Inferior parietal cortex (tissue), 1 donor: ENCODE results near the gene HOTAIR.
A peak's percentile ranks its signal among the peaks of the same experiment; 100 is the strongest.

Experiments used
- DNase-seq: peaks from one replicate; pipeline ENCODE4 v3.0.0-alpha.2; 2016; ENCODE audit errors: extremely low spot score

HOTAIR gene

GRCh38 chr12:53974084-53975063 is at the start of gene HOTAIR:
TSS of gene HOTAIR (minus strand) at chr12:53974954.
- DNase-seq, result no peak

- DNase-seq, result no peak
These were observed 49.4 kb upstream of the HOTAIR start for GRCh38 chr12:54024127-54024526.

- no peak for DNase-seq
These were observed 48.5 kb upstream of the HOTAIR start for GRCh38 chr12:54022960-54023884.

GRCh38 chr12:54021432-54022013 is 46.8 kb upstream of the HOTAIR start:
- no peak for DNase-seq

GRCh38 chr12:54020591-54021405 is 46.0 kb upstream of the HOTAIR start:
- no peak for DNase-seq

- no peak for DNase-seq
These were observed 45.3 kb upstream of the HOTAIR start for GRCh38 chr12:54019924-54020590.

GRCh38 chr12:54019091-54019811 is 44.5 kb upstream of the HOTAIR start:
- no peak for DNase-seq

- DNase-seq, result no peak
These were observed 43.8 kb upstream of the HOTAIR start for GRCh38 chr12:54018468-54018984.

GRCh38 chr12:54017878-54018467 is 43.2 kb upstream of the HOTAIR start:
- DNase-seq, result peak; percentile 25

GRCh38 chr12:54017027-54017788 is 42.5 kb upstream of the HOTAIR start:
- DNase-seq, result no peak

GRCh38 chr12:54016478-54016964 is 41.8 kb upstream of the HOTAIR start:
- no peak for DNase-seq

- no peak for DNase-seq
These were observed 41.3 kb upstream of the HOTAIR start for GRCh38 chr12:54016051-54016450.

GRCh38 chr12:54015018-54015931 is 40.5 kb upstream of the HOTAIR start:
- no peak for DNase-seq

- no peak for DNase-seq
These were observed 39.7 kb upstream of the HOTAIR start for GRCh38 chr12:54014377-54015017.

GRCh38 chr12:54012631-54013409 is 38.1 kb upstream of the HOTAIR start:
- no peak for DNase-seq
